HEK293 (cell line): ENCODE results near the gene WDR64.

ENCODE experiments used
- CTCF ChIA-PET: fragments of 350-600 bp; formaldehyde crosslinking; extraction: SDS; loops from one replicate; lab custom pipeline; 2021; ENCODE audit warnings: antibody characterized with exemption; lab: Yijun Ruan, JAX
- POLR2A ChIA-PET: fragments of 300-600 bp; formaldehyde crosslinking; extraction: SDS; loops from one replicate; lab custom pipeline; 2020; ENCODE audit warnings: antibody characterized with exemption, inconsistent platforms; lab: Yijun Ruan, JAX
- H3K27ac ChIP-seq: fragments of 200-500 bp; sonication (Bioruptor generic); 2 replicates; pipeline ENCODE4 v1.5.1; 2014; ENCODE audit warnings: low read depth, low read length, control low read depth, inconsistent platforms; ENCODE audit errors: extremely low read depth
- H3K36me3 ChIP-seq, 2 experiments: fragments of 200-500 bp in 1 of 2; sonication (Bioruptor generic) in 1 of 2; 1 replicate in 1 of 2; 2 replicates in 1 of 2; pipeline ENCODE4 v1.5.1; 2014 to 2017; ENCODE audit warnings: inconsistent platforms in 2 of 2, low read length in 2 of 2; ENCODE audit not compliant: control insufficient read depth in 2 of 2, insufficient read depth in 1 of 2
- H3K4me1 ChIP-seq: fragments of 200-500 bp; sonication (Bioruptor generic); 2 replicates; pipeline ENCODE4 v1.5.1; 2014; ENCODE audit warnings: mild to moderate bottlenecking, low read length, inconsistent platforms; ENCODE audit not compliant: control insufficient read depth, insufficient read depth
- H3K4me3 ChIP-seq: 2 replicates; pipeline ENCODE4 v1.5.1; 2011; ENCODE audit warnings: low read depth, mild to moderate bottlenecking, control low read depth, low read length, moderate library complexity
- H3K9me3 ChIP-seq: fragments of 200-500 bp; sonication (Bioruptor generic); 2 replicates; pipeline ENCODE4 v1.5.1; 2014; ENCODE audit warnings: low read depth, low read length, inconsistent platforms; ENCODE audit not compliant: control insufficient read depth, insufficient read depth
- GLI4 ChIP-seq: fragments of 450-650 bp; formaldehyde crosslinking; IDR thresholded peaks from 2 replicates; pipeline ENCODE4 v1.5.1; 2016; ENCODE audit warnings: missing biosample characterization, missing genetic modification characterization
- KLF10 ChIP-seq: fragments of 450-650 bp; IDR thresholded peaks from 2 replicates; pipeline ENCODE4 v1.5.1; 2018; ENCODE audit warnings: missing biosample characterization, mild to moderate bottlenecking, missing genetic modification characterization
- KLF17 ChIP-seq: fragments of 450-650 bp; formaldehyde crosslinking; IDR thresholded peaks from 2 replicates; pipeline ENCODE4 v1.5.1; 2016; ENCODE audit warnings: missing biosample characterization, missing genetic modification characterization
- PRDM4 ChIP-seq: fragments of 450-650 bp; formaldehyde crosslinking; IDR thresholded peaks from 2 replicates; pipeline ENCODE4 v1.5.1; 2017; ENCODE audit warnings: missing biosample characterization, missing genetic modification characterization
- SP7 ChIP-seq: fragments of 450-650 bp; formaldehyde crosslinking; IDR thresholded peaks from 2 replicates; pipeline ENCODE4 v1.5.1; 2016; ENCODE audit warnings: missing biosample characterization, missing genetic modification characterization
- ZBTB20 ChIP-seq: fragments of 450-650 bp; formaldehyde crosslinking; IDR thresholded peaks from 2 replicates; pipeline ENCODE4 v1.5.1; 2016; ENCODE audit warnings: missing biosample characterization, missing genetic modification characterization
- ZBTB21 ChIP-seq: fragments of 450-650 bp; formaldehyde crosslinking; IDR thresholded peaks from 2 replicates; pipeline ENCODE4 v1.5.1; 2017; ENCODE audit warnings: missing biosample characterization, missing genetic modification characterization
- ZBTB26 ChIP-seq: fragments of 450-650 bp; formaldehyde crosslinking; optimal IDR thresholded peaks from 2 replicates; pipeline ENCODE3; 2016; ENCODE audit warnings: missing biosample characterization, mild to moderate bottlenecking, missing genetic modification characterization
- ZNF138 ChIP-seq: fragments of 450-650 bp; formaldehyde crosslinking; IDR thresholded peaks from 2 replicates; pipeline ENCODE4 v1.5.1; 2016; ENCODE audit warnings: missing biosample characterization, missing genetic modification characterization, borderline replicate concordance
- ZNF140 ChIP-seq: fragments of 450-650 bp; formaldehyde crosslinking; IDR thresholded peaks from 2 replicates; pipeline ENCODE4 v1.5.1; 2016; ENCODE audit warnings: missing biosample characterization, missing genetic modification characterization
- ZNF148 ChIP-seq: fragments of 450-650 bp; formaldehyde crosslinking; IDR thresholded peaks from 2 replicates; pipeline ENCODE4 v1.5.0; 2017; ENCODE audit warnings: missing biosample characterization, missing genetic modification characterization, borderline replicate concordance
- ZNF175 ChIP-seq: fragments of 450-650 bp; formaldehyde crosslinking; IDR thresholded peaks from 2 replicates; pipeline ENCODE4 v1.5.1; 2016; ENCODE audit warnings: missing biosample characterization, missing genetic modification characterization
- ZNF274 ChIP-seq, 2 experiments: fragments of 200-500 bp in 1 of 2; fragments of 450-650 bp in 1 of 2; sonication (Bioruptor generic) in 1 of 2; formaldehyde crosslinking in 1 of 2; IDR thresholded peaks; 2 replicates each; pipeline versions ENCODE4 v1.5.1 to v1.6.1; 2014 to 2016; ENCODE audit warnings: borderline replicate concordance in 1 of 2, inconsistent platforms in 1 of 2, low read length in 1 of 2, missing biosample characterization in 1 of 2, missing genetic modification characterization in 1 of 2
- ZNF366 ChIP-seq: fragments of 450-650 bp; formaldehyde crosslinking; conservative IDR thresholded peaks from 2 replicates; pipeline ENCODE4 v1.5.1; 2016; ENCODE audit warnings: missing biosample characterization, missing genetic modification characterization
- ZNF394 ChIP-seq: fragments of 450-650 bp; formaldehyde crosslinking; IDR thresholded peaks from 2 replicates; pipeline ENCODE4 v1.5.1; 2016; ENCODE audit warnings: missing biosample characterization, missing genetic modification characterization, mild to moderate bottlenecking, moderate library complexity, borderline replicate concordance
- ZNF473 ChIP-seq: fragments of 450-650 bp; formaldehyde crosslinking; IDR thresholded peaks from 2 replicates; pipeline ENCODE4 v1.5.1; 2017; ENCODE audit warnings: missing biosample characterization, missing genetic modification characterization
- ZNF48 ChIP-seq: fragments of 450-650 bp; formaldehyde crosslinking; IDR thresholded peaks from 2 replicates; pipeline ENCODE4 v1.5.1; 2016; ENCODE audit warnings: missing biosample characterization, missing genetic modification characterization
- ZNF501 ChIP-seq: fragments of 450-650 bp; formaldehyde crosslinking; IDR thresholded peaks from 2 replicates; pipeline ENCODE4 v1.5.1; 2016; ENCODE audit warnings: missing biosample characterization, missing genetic modification characterization
- ZNF626 ChIP-seq: fragments of 450-650 bp; sonication (Bioruptor Pico); formaldehyde crosslinking; IDR thresholded peaks from 2 replicates; pipeline ENCODE4 v1.5.1; 2018; ENCODE audit warnings: missing biosample characterization, missing genetic modification characterization, inconsistent platforms
- ZNF629 ChIP-seq: fragments of 450-650 bp; formaldehyde crosslinking; IDR thresholded peaks from 2 replicates; pipeline ENCODE4 v1.5.1; 2017; ENCODE audit warnings: missing biosample characterization, missing genetic modification characterization
- ZNF76 ChIP-seq: fragments of 450-650 bp; formaldehyde crosslinking; IDR thresholded peaks from 2 replicates; pipeline ENCODE4; 2016; ENCODE audit warnings: low read depth, missing biosample characterization, missing genetic modification characterization, borderline replicate concordance
- ZSCAN5A ChIP-seq: fragments of 450-650 bp; formaldehyde crosslinking; IDR thresholded peaks from 2 replicates; pipeline ENCODE4 v1.5.1; 2016; ENCODE audit warnings: missing biosample characterization, missing genetic modification characterization

WDR64 gene

GRCh38 chr1:241632987-241633386 lies 19.1 kb upstream of the WDR64 start:
- Histone ChIP-seq H3K36me3 (peaks cover 0 to 19% of the 10 kb centered on the region in 2 experiments; a peak in 1 of 3 replicates), H3K4me3 (no peak overlapping the region), H3K27ac (no peak overlapping the region), H3K9me3 (no peaks in the 10 kb centered on the region), H3K4me1 (peaks cover 18% of the 10 kb centered on the region)
- ChIA-PET CTCF (interaction anchor here (0.6 to 1.7 kb wide), 3 partner anchors 18 to 205 kb away, joined by 3 to 7 read pairs (median 3); no protein-coding TSS in a partner anchor), POLR2A (no interaction called here)
- no peak for TF ChIP-seq ZBTB20
- no peak for TF ChIP-seq ZNF48 (tag by site-specific recombination)
- no peak for TF ChIP-seq ZNF366 (tag by site-specific recombination)
- TF ChIP-seq GLI4 (tag by site-specific recombination): no peak
- TF ChIP-seq ZNF629 (tag by site-specific recombination): no peak
- TF ChIP-seq ZNF626 (tag by site-specific recombination): no peak
- TF ChIP-seq ZBTB21 (tag by site-specific recombination): no peak

GRCh38 chr1:241635556-241636152 lies 16.4 kb upstream of the WDR64 start:
- no peak for TF ChIP-seq ZSCAN5A (tag by site-specific recombination)
- TF ChIP-seq ZNF274 (IDR thresholded peaks at IDR 0.05; ENCODE audit: low read length): no peak
- TF ChIP-seq ZNF274 (tag by site-specific recombination; IDR thresholded peaks at IDR 0.05; ENCODE audit: borderline replicate concordance): no peak
- TF ChIP-seq ZBTB20: no peak
- TF ChIP-seq ZNF394 (tag by site-specific recombination): no peak
- no peak for TF ChIP-seq GLI4 (tag by site-specific recombination)
- no peak for TF ChIP-seq ZBTB26
- TF ChIP-seq ZNF148 (tag by site-specific recombination): no peak
- Histone ChIP-seq H3K27ac (no peak overlapping the region), H3K4me3 (no peak overlapping the region), H3K36me3 (peaks cover 0 to 19% of the 10 kb centered on the region in 2 experiments; a peak in 1 of 3 replicates), H3K9me3 (no peaks in the 10 kb centered on the region), H3K4me1 (peaks cover 22% of the 10 kb centered on the region)
- POLR2A ChIA-PET: no interaction called here
- CTCF ChIA-PET: interaction anchor here (0.8 to 2.1 kb wide), 2 partner anchors 8 to 207 kb away, joined by 4 to 10 read pairs; no protein-coding TSS in a partner anchor

GRCh38 chr1:241636291-241636690 lies 15.8 kb upstream of the WDR64 start:
- Histone ChIP-seq H3K4me1 (peaks cover 17% of the 10 kb centered on the region), H3K27ac (no peak overlapping the region), H3K36me3 (peaks cover 0 to 19% of the 10 kb centered on the region in 2 experiments; a peak in 1 of 3 replicates), H3K9me3 (no peaks in the 10 kb centered on the region), H3K4me3 (no peak overlapping the region)
- POLR2A ChIA-PET: no interaction called here
- CTCF ChIA-PET: interaction anchor here (0.8 to 2.1 kb wide), 2 partner anchors 9 to 206 kb away, joined by 4 to 10 read pairs; no protein-coding TSS in a partner anchor
- TF ChIP-seq PRDM4 (tag by site-specific recombination): no peak
- no peak for TF ChIP-seq KLF10
- no peak for TF ChIP-seq ZNF76
- TF ChIP-seq SP7 (tag by site-specific recombination): no peak
- no peak for TF ChIP-seq ZNF175 (tag by site-specific recombination)
- TF ChIP-seq ZNF501 (tag by site-specific recombination): no peak
- TF ChIP-seq KLF17 (tag by site-specific recombination): no peak
- TF ChIP-seq ZNF473 (tag by site-specific recombination): no peak
- TF ChIP-seq ZNF140 (tag by site-specific recombination): no peak
- TF ChIP-seq ZNF138 (tag by site-specific recombination): no peak
